ENCODE measurements around the gene GABRG3. TPM values are rescaled to one million over a fixed set of nuclear protein-coding genes. Genes with fewer than 3 reads are reported as not detected.

The GABRG3 gene
- total and polyA plus RNA-seq, 2 of the 4 experiments (the other 2 are of a cell fraction) = not detected

DNA sequence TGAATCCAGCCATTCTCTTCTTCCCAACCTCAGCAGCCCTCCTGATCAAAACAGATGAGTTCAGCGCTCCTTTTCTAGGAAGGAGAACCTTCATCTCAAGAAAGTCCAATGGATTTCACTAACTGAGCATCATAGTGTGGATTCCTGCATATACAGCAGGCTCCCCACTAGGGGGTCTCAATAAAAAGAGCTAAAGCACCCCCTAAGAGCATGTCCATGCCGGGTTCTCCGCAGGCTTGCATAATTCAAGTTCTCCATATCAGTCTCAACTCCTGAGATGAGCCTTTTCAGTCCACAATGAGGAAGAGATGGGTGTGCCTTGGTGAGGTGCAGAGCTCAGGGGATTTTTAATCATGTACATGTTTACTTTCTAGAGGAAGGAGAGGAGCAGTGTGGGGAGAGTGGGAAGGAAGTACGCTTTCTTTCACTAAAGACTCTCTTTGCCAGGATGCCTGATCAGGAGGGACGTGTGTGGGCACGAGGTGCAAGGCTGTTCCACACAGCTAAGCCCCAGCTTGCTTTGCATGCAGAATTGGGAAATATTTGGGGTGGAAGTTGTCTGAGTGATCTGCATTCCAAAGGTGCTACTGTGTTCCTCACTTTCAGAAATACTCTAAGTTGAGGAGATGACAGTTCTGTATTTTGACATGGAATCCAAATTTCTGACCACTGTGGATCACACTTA, 564.6 kb downstream of the GABRG3 start:
- H3K4me1 ChIP-seq (ENCODE audit: control insufficient read depth, insufficient read depth, low read length) = no peaks in the 10 kb centered on the region
- WGBS, 2 experiments (ENCODE audit: extremely low coverage in 2 of 2, insufficient read length in 1 of 2) = no CpG with 5 or more reads among the region's 6 CpGs
- H3K36me3 ChIP-seq (ENCODE audit: control insufficient read depth, insufficient read depth, low read length) = no peaks in the 10 kb centered on the region
- H3K27ac ChIP-seq (ENCODE audit: insufficient read depth, low read length) = no peak overlapping the region
- no peak overlapping the region for H2BK120ac ChIP-seq (ENCODE audit: low read depth, low read length)
- no peak overlapping the region for H3K14ac ChIP-seq (replicated peaks; ENCODE audit: low read depth, low read length)
- H2AK5ac ChIP-seq (ENCODE audit: low read depth, low read length) = no peak overlapping the region
- H4K8ac ChIP-seq (ENCODE audit: low read depth in 2 of 2, low read length in 2 of 2) = no peak overlapping the region
- CTCF ChIA-PET = no interaction called here
- intact Hi-C loops (cut with micrococcal nuclease) (no loop called here), in situ Hi-C loops (cut with MboI; ENCODE audit: low sequenced_read_pairs) (no loop called here), dilution Hi-C loops (cut with HindIII; ENCODE audit: low sequenced_read_pairs, unreplicated experiment) (no loop called here)
- peaks cover 12% of the 10 kb centered on the region for H3K9me3 ChIP-seq (ENCODE audit: control insufficient read depth, insufficient read depth, low read length)
- H3K4me3 ChIP-seq (ENCODE audit: insufficient read depth, low read depth, low read length) = no peak overlapping the region
- no peak overlapping the region for H2BK15ac ChIP-seq (ENCODE audit: low read depth, low read length)
- H3K56ac ChIP-seq (ENCODE audit: extremely low read depth, insufficient read depth, low read length) = no peak overlapping the region
- H4K91ac ChIP-seq (ENCODE audit: insufficient read depth, low read depth, low read length) = no peak overlapping the region
- no peak overlapping the region for H3K9ac ChIP-seq (ENCODE audit: low read depth, low read length)
- H2BK5ac ChIP-seq (ENCODE audit: low read depth, low read length, poor library complexity, severe bottlenecking) = no peak overlapping the region
- BruUV-seq (replicated peaks) = no TSS peak
- H3K4ac ChIP-seq (ENCODE audit: low read depth, low read length) = no peak overlapping the region
- no peak overlapping the region for H3K18ac ChIP-seq (ENCODE audit: low read depth, low read length)
- no peak overlapping the region for H3K4me2 ChIP-seq (ENCODE audit: low read depth, low read length)
- no peaks in the 10 kb centered on the region for H3K9me1 ChIP-seq (ENCODE audit: insufficient read depth, low read length)
- no peak overlapping the region for H2AK9ac ChIP-seq (replicated peaks; ENCODE audit: low read depth, low read length, poor library complexity)
- H4K20me1 ChIP-seq (ENCODE audit: insufficient read depth, low read length) = no peaks in the 10 kb centered on the region
- H3K27me3 ChIP-seq (ENCODE audit: control insufficient read depth, insufficient read depth, low read length) = no peaks in the 10 kb centered on the region
- H3K79me1 ChIP-seq (ENCODE audit: low read depth in 1 of 2, low read length in 2 of 2) = no peaks in the 10 kb centered on the region
- ATAC-seq (ENCODE audit: low read depth) (no peak), DNase-seq (no peak)
- no peak overlapping the region for H2AFZ ChIP-seq (replicated peaks; ENCODE audit: low read length, poor library complexity)
- POLR2A ChIA-PET (ENCODE audit: unreplicated experiment) = no interaction called here
- no peak overlapping the region for H4K5ac ChIP-seq (ENCODE audit: low read depth, low read length)
- no peak overlapping the region for H2BK20ac ChIP-seq (ENCODE audit: low read depth, low read length)
- TF ChIP-seq CHD1 (IDR thresholded peaks at IDR 0.05; ENCODE audit: low read depth, low read length) = no peak
- no peak for TF ChIP-seq RAD21 (IDR thresholded peaks at IDR 0.05; ENCODE audit: low read length)
- TF ChIP-seq POLR2A (IDR thresholded peaks at IDR 0.05; ENCODE audit: low read depth, low read length) = no peak
- H3K23ac ChIP-seq (ENCODE audit: low read depth, low read length) = no peak overlapping the region

All from IMR-90 (cell line).